ENCODE results near the gene VPREB1. TPM values are rescaled to one million over a fixed set of nuclear protein-coding genes. Genes with fewer than 3 reads are reported as not detected.

VPREB1 gene
- total RNA-seq, 4 donors from 2014 or later = not detected

DNA sequence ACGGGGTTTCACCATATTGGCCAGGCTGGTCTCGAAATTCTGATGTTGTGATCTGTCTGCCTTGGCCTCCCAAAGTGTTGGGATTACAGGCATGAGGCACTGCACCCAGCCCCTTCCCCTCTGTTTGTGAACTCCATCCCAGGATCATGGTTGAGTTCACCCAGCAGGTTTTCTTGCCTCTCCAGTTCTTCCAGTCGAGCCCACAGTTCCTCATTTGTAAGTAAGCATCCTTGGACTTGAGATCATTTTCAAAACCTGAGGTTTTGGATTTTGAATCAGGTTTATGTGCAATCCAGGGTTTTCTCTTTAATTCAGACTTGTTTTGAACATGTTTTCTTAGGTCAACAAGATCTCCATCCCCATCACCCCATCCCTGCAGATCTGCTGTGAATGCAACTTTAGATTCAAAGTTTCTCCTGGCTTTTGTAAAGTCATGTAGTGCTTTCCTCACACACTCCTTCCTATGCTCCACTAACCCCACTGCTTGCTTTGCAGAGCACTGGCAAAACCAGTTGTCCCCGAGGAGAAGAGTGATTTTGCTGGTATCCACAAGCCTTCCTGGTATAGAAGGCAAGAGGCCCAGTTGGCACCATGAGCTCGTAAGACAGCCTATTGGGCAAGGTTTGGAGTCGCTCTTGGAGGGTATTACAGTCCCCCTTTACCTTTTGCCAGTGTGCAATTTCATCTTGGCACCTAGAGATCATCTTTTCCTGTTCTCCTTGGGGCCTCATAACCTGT is 14.7 kb upstream of the VPREB1 start:
- DNase-seq (ENCODE audit: low spot score in 2 of 2) = no peak
- WGBS, 2 donors = 73 to 79% methylated on average over 6 of the region's 6 CpGs
- TF ChIP-seq EP300 (IDR thresholded peaks at IDR 0.05) = no peak
- TF ChIP-seq, protein P1, sequence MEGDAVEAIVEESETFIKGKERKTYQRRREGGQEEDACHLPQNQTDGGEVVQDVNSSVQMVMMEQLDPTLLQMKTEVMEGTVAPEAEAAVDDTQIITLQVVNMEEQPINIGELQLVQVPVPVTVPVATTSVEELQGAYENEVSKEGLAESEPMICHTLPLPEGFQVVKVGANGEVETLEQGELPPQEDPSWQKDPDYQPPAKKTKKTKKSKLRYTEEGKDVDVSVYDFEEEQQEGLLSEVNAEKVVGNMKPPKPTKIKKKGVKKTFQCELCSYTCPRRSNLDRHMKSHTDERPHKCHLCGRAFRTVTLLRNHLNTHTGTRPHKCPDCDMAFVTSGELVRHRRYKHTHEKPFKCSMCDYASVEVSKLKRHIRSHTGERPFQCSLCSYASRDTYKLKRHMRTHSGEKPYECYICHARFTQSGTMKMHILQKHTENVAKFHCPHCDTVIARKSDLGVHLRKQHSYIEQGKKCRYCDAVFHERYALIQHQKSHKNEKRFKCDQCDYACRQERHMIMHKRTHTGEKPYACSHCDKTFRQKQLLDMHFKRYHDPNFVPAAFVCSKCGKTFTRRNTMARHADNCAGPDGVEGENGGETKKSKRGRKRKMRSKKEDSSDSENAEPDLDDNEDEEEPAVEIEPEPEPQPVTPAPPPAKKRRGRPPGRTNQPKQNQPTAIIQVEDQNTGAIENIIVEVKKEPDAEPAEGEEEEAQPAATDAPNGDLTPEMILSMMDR (IDR thresholded peaks at IDR 0.05) = no peak
- no peak for TF ChIP-seq POLR2A (IDR thresholded peaks at IDR 0.05)
- Histone ChIP-seq H3K4me3 (no peak overlapping the region), H3K9me3 (no peaks in the 10 kb centered on the region), H3K36me3 (no peaks in the 10 kb centered on the region), H3K4me1 (no peaks in the 10 kb centered on the region), H3K27me3 (no peaks in the 10 kb centered on the region), H3K27ac (no peak overlapping the region)

DNA sequence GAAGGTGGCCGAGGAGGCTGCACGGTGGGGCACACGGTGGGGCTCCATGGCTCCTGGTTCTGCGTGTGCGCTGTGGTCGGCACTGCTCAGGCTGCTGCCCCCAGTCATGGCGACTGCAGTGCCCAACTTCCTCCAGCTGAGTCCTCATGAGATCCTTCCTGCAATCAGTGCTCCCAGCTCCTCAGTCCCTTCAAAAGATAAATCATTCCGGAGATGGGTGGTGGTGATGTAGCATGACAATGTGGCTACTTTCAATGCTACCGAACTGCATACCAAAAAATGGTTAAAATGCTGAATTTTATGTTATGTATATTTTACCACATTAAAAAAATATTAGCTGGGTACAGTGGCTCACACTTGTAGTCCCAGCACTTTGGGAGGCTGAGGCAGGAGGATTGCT is 14.1 kb upstream of the VPREB1 start:
- no peaks in the 10 kb centered on the region for H3K9me3 ChIP-seq
- 73 to 82% methylated on average over 9 of the region's 9 CpGs for WGBS, 2 donors
- no peak for DNase-seq (ENCODE audit: low spot score in 2 of 2)
- H3K36me3 ChIP-seq = no peaks in the 10 kb centered on the region
- H3K4me1 ChIP-seq = peaks cover 0 to 1% (median 0%) of the 10 kb centered on the region in 4 donors
- H3K27ac ChIP-seq = no peak overlapping the region
- no peaks in the 10 kb centered on the region for H3K27me3 ChIP-seq
- no peak overlapping the region for H3K4me3 ChIP-seq
- TF ChIP-seq EP300 (IDR thresholded peaks at IDR 0.05) = no peak
- TF ChIP-seq, protein P1 (IDR thresholded peaks at IDR 0.05) = no peak

DNA sequence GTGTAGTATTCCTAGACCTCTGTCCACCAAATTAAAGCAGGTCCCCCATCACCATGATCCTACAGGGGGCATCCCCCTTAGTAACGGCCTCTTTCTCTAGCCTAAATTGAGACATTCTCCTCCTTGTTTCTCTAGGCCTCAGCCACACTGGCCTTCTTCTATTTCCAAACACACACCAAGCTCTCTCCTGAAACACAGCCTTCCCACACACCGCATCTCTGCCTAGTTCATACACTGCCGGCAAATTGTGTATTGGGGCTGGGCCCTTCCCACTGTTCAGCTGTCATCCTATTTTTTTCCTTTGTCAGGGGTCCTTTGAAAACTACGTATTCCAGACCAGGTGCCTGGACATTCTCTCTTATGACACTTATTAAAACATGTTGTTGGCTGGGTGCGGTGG is 11.5 kb upstream of the VPREB1 start:
- Histone ChIP-seq H3K4me3 (no peak overlapping the region), H3K27ac (no peak overlapping the region), H3K36me3 (no peaks in the 10 kb centered on the region), H3K9me3 (no peaks in the 10 kb centered on the region), H3K4me1 (peaks cover 0 to 9% (median 0%) of the 10 kb centered on the region in 4 donors), H3K27me3 (no peaks in the 10 kb centered on the region)
- DNase-seq (ENCODE audit: low spot score in 2 of 2) = no peak
- 88 to 95% methylated on average over 5 of the region's 5 CpGs for WGBS, 2 donors
- no peak for TF ChIP-seq POLR2A (IDR thresholded peaks at IDR 0.05)
- TF ChIP-seq EP300 (IDR thresholded peaks at IDR 0.05) = no peak
- TF ChIP-seq, protein P1 (IDR thresholded peaks at IDR 0.05) = no peak

DNA sequence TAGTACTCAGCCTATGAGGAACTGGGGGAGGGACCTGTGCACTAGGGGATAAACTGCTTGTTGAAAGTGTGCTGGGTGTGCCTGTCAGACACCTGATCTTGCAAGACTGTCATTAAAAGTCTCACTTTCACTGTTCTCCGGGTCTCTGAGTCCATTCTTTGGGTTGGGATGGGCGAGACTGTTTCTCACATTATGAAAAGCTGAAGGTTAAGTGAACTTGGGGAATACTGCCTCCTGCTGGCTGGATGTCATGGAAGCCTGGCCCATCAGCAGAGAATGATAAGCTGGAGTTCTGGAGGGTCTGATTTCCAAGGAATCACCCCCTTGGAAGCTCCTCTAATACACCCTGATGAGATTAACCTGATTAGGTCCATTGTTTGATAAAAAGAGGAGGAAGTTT is 9.0 kb upstream of the VPREB1 start:
- H3K4me3 ChIP-seq = no peak overlapping the region
- H3K9me3 ChIP-seq = no peaks in the 10 kb centered on the region
- H3K36me3 ChIP-seq = no peaks in the 10 kb centered on the region
- no peak overlapping the region for H3K27ac ChIP-seq
- no peak for TF ChIP-seq POLR2A (IDR thresholded peaks at IDR 0.05)
- TF ChIP-seq, protein P1 (IDR thresholded peaks at IDR 0.05) = peak in 4 of 5 experiments; percentile 7 to 39 (median 28)
- H3K27me3 ChIP-seq = peaks cover 0 to under 1% of the 10 kb centered on the region in 2 donors
- 18 to 34% methylated on average over 2 of the region's 2 CpGs for WGBS, 2 donors
- peak in 1 of 2 donors; percentile 27 for DNase-seq (ENCODE audit: low spot score in 2 of 2)
- peaks cover 0 to 9% (median 0%) of the 10 kb centered on the region in 4 donors for H3K4me1 ChIP-seq

DNA sequence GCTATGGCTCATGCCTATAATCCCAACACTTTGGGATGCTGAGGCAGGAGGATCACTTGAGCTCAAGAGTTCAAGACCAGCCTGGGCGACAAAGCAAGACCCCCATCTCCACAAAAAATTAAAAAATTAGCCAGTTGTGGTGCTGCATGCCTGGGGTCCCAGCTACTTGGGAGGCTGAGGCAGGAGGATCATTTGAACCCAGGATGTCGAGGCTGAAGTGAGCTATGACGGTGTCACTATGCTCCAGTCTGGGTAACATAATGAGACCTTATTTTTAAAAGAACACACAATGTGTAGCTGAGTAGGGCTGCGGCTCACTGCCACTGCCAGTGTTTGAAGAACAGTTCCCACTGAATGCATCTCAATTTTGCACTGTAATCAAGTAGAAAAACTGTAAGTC is 7.1 kb upstream of the VPREB1 start:
- no peak for DNase-seq (ENCODE audit: low spot score in 2 of 2)
- TF ChIP-seq, protein P1 (IDR thresholded peaks at IDR 0.05) = no peak
- TF ChIP-seq POLR2A (IDR thresholded peaks at IDR 0.05) = no peak
- no peak for TF ChIP-seq EP300 (IDR thresholded peaks at IDR 0.05)
- Histone ChIP-seq H3K36me3 (no peaks in the 10 kb centered on the region), H3K4me3 (no peak overlapping the region), H3K4me1 (peaks cover 0 to 9% (median 0%) of the 10 kb centered on the region in 4 donors), H3K9me3 (no peaks in the 10 kb centered on the region), H3K27ac (no peak overlapping the region), H3K27me3 (peaks cover 0 to 9% of the 10 kb centered on the region in 2 donors)
- WGBS, 2 donors = 77 to 91% methylated on average over 4 of the region's 4 CpGs

Measured in tibial nerve (tissue), 4 donors.